ENCODE data around the gene DENND1B. TPM values are rescaled to one million over a fixed set of nuclear protein-coding genes. Genes with fewer than 3 reads are reported as not detected.

The DENND1B gene
- total RNA-seq, 1 experiment from 2014 or later, result 9.6 TPM

DNA sequence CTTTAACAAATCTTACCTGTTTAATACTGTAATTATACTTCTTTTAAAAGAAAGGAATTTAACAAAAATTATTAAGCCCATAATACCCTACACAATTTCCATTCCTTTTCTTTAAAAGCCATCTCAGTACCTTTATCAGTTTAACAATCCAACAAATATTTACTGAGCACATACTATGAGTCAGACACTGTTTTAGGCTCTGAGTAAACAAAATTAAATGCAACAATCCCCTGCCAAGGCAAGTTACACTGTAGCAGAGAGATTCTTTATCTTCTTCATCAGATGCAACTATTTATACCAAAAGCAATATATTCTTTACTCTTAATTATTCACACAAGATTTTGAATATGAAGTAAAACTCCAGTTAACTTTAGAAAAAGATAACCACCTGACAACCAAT lies 12.0 kb downstream of the DENND1B start:
- no peaks in the 10 kb centered on the region for H3K36me3 ChIP-seq (ENCODE audit: control insufficient read depth in 1 of 2, insufficient read depth in 2 of 2, low read length in 2 of 2)
- no peaks in the 10 kb centered on the region for H3K4me1 ChIP-seq (ENCODE audit: control insufficient read depth in 1 of 2, insufficient read depth in 2 of 2, low read length in 2 of 2)
- no peaks in the 10 kb centered on the region for H3K9me2 ChIP-seq (ENCODE audit: insufficient read depth)
- TF ChIP-seq SIN3A (IDR thresholded peaks at IDR 0.05; ENCODE audit: low read depth), result no peak
- TF ChIP-seq, protein P1, sequence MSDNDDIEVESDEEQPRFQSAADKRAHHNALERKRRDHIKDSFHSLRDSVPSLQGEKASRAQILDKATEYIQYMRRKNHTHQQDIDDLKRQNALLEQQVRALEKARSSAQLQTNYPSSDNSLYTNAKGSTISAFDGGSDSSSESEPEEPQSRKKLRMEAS (IDR thresholded peaks at IDR 0.05), result no peak
- TF ChIP-seq, protein P2, sequence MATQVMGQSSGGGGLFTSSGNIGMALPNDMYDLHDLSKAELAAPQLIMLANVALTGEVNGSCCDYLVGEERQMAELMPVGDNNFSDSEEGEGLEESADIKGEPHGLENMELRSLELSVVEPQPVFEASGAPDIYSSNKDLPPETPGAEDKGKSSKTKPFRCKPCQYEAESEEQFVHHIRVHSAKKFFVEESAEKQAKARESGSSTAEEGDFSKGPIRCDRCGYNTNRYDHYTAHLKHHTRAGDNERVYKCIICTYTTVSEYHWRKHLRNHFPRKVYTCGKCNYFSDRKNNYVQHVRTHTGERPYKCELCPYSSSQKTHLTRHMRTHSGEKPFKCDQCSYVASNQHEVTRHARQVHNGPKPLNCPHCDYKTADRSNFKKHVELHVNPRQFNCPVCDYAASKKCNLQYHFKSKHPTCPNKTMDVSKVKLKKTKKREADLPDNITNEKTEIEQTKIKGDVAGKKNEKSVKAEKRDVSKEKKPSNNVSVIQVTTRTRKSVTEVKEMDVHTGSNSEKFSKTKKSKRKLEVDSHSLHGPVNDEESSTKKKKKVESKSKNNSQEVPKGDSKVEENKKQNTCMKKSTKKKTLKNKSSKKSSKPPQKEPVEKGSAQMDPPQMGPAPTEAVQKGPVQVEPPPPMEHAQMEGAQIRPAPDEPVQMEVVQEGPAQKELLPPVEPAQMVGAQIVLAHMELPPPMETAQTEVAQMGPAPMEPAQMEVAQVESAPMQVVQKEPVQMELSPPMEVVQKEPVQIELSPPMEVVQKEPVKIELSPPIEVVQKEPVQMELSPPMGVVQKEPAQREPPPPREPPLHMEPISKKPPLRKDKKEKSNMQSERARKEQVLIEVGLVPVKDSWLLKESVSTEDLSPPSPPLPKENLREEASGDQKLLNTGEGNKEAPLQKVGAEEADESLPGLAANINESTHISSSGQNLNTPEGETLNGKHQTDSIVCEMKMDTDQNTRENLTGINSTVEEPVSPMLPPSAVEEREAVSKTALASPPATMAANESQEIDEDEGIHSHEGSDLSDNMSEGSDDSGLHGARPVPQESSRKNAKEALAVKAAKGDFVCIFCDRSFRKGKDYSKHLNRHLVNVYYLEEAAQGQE (IDR thresholded peaks at IDR 0.05; ENCODE audit: low read depth), result no peak
- TF ChIP-seq RAD21 (IDR thresholded peaks at IDR 0.05; ENCODE audit: low read depth), result no peak
- TF ChIP-seq ELF1 (IDR thresholded peaks at IDR 0.05; ENCODE audit: borderline replicate concordance, low read depth), result no peak
- no peak for TF ChIP-seq ATF3 (IDR thresholded peaks at IDR 0.05)
- TF ChIP-seq CBX3 (IDR thresholded peaks at IDR 0.05; ENCODE audit: low read depth), result no peak
- no peak for TF ChIP-seq YY1 (IDR thresholded peaks at IDR 0.05; ENCODE audit: extremely low read depth, insufficient replicate concordance, low read depth, low read length)
- TF ChIP-seq, protein P3, sequence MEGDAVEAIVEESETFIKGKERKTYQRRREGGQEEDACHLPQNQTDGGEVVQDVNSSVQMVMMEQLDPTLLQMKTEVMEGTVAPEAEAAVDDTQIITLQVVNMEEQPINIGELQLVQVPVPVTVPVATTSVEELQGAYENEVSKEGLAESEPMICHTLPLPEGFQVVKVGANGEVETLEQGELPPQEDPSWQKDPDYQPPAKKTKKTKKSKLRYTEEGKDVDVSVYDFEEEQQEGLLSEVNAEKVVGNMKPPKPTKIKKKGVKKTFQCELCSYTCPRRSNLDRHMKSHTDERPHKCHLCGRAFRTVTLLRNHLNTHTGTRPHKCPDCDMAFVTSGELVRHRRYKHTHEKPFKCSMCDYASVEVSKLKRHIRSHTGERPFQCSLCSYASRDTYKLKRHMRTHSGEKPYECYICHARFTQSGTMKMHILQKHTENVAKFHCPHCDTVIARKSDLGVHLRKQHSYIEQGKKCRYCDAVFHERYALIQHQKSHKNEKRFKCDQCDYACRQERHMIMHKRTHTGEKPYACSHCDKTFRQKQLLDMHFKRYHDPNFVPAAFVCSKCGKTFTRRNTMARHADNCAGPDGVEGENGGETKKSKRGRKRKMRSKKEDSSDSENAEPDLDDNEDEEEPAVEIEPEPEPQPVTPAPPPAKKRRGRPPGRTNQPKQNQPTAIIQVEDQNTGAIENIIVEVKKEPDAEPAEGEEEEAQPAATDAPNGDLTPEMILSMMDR (IDR thresholded peaks at IDR 0.05 in 2 of 3, conservative IDR thresholded peaks at IDR 0.05 in 1 of 3; ENCODE audit: borderline replicate concordance in 1 of 3, insufficient read depth in 1 of 3, low read depth in 2 of 3, low read length in 2 of 3), result no peak
- TF ChIP-seq TCF7L2 (IDR thresholded peaks at IDR 0.05; ENCODE audit: borderline replicate concordance, extremely low read depth, insufficient read depth, insufficient read length), result no peak
- no peak for TF ChIP-seq ZNF274 (IDR thresholded peaks at IDR 0.05; ENCODE audit: low read depth, low read length)
- no peak for TF ChIP-seq POLR2AphosphoS5 (IDR thresholded peaks at IDR 0.05; ENCODE audit: low read depth, low read length)
- TF ChIP-seq EZH2 (IDR thresholded peaks at IDR 0.05), result no peak
- no peak for DNase-seq (ENCODE audit: low read depth, low spot score)
- no peak for ATAC-seq
- no peak overlapping the region for H2AFZ ChIP-seq (ENCODE audit: low read depth, low read length, poor library complexity, severe bottlenecking)
- BruUV-seq (replicated peaks), result no TSS peak
- ChIA-PET CTCF (no interaction called here), RAD21 (ENCODE audit: low non-redundant PET in 1 of 2, low total read pairs in 2 of 2, uncharacterized antibody in 2 of 2, unreplicated experiment in 2 of 2) (no interaction called here), POLR2A (no interaction called here)
- H3K27ac ChIP-seq (ENCODE audit: low read depth, low read length), result no peak overlapping the region
- H3K27me3 ChIP-seq (ENCODE audit: insufficient read depth, low read length), result no peaks in the 10 kb centered on the region
- intact Hi-C loops (cut with micrococcal nuclease), result no loop called here
- H3K9ac ChIP-seq (ENCODE audit: low read length), result no peak overlapping the region
- H3K4me2 ChIP-seq (ENCODE audit: low read length), result no peak overlapping the region
- no peaks in the 10 kb centered on the region for H4K20me1 ChIP-seq (ENCODE audit: insufficient read depth)
- no peaks in the 10 kb centered on the region for H3K79me2 ChIP-seq (ENCODE audit: insufficient read depth, low read length)
- H3K9me3 ChIP-seq (ENCODE audit: control insufficient read depth in 1 of 2, insufficient read depth in 1 of 2, low read depth in 1 of 2, low read length in 2 of 2), result no peaks in the 10 kb centered on the region
- no peak overlapping the region for H3K4me3 ChIP-seq (replicated peaks in 1 of 2; ENCODE audit: low read depth in 1 of 2, low read length in 2 of 2)

All from HCT116 (cell line).